Neural cell (in vitro differentiated cells): ENCODE data around the gene ALDH8A1. TPM values are rescaled to one million over a fixed set of nuclear protein-coding genes. Genes with fewer than 3 reads are reported as not detected.

Experiments used
- H2AFZ ChIP-seq: fragments of 200-600, 300-800 bp; sonication (generic), shearing (Covaris generic); 2 replicates; pipeline ENCODE4 v1.6.0; 2014; ENCODE audit warnings: low read depth, mild to moderate bottlenecking, antibody characterized with exemption, low read length, moderate library complexity
- H3F3A ChIP-seq: fragments of 200-600 bp; shearing (Covaris generic); 2 replicates; pipeline ENCODE4 v1.6.1; 2016; ENCODE audit warnings: mild to moderate bottlenecking, moderate library complexity, mixed read lengths, antibody characterized with exemption, low read length; ENCODE audit not compliant: insufficient read depth, poor library complexity, severe bottlenecking
- H3K27ac ChIP-seq: fragments of 200-600, 300-800 bp; sonication (generic), shearing (Covaris generic); 2 replicates; pipeline ENCODE4 v1.5.1; 2014; ENCODE audit warnings: mild to moderate bottlenecking, low read length, moderate library complexity
- H3K27me3 ChIP-seq: fragments of 300-800, 200-600 bp; sonication (generic), shearing (Covaris generic); 2 replicates; pipeline ENCODE4 v1.6.0; 2014; ENCODE audit warnings: mild to moderate bottlenecking, low read depth, low read length, moderate library complexity; ENCODE audit not compliant: insufficient read depth
- H3K36me3 ChIP-seq: fragments of 300-800, 200-600 bp; sonication (generic), shearing (Covaris generic); 2 replicates; pipeline ENCODE4 v1.5.1; 2014; ENCODE audit warnings: mild to moderate bottlenecking, antibody characterized with exemption, low read length, moderate library complexity; ENCODE audit not compliant: insufficient read depth
- H3K4me2 ChIP-seq: fragments of 300-800, 200-600 bp; sonication (generic), shearing (Covaris generic); 2 replicates; pipeline ENCODE4 v1.6.0; 2014; ENCODE audit warnings: mild to moderate bottlenecking, low read length
- H3K4me3 ChIP-seq: fragments of 300-800, 200-600 bp; sonication (generic), shearing (Covaris generic); 2 replicates; pipeline ENCODE4 v1.5.1; 2014; ENCODE audit warnings: mild to moderate bottlenecking, low read length, moderate library complexity
- H3K79me2 ChIP-seq: fragments of 200-600 bp; shearing (Covaris generic); replicated peaks from 2 replicates; pipeline ENCODE4 v1.6.0; 2014; ENCODE audit warnings: mild to moderate bottlenecking, low read length, moderate library complexity; ENCODE audit not compliant: insufficient read depth
- H3K9ac ChIP-seq: fragments of 300-800, 200-600 bp; sonication (generic), shearing (Covaris generic); 2 replicates; pipeline ENCODE4 v1.6.1; 2016; ENCODE audit warnings: mild to moderate bottlenecking, low read length, mixed read lengths
- H3K9me2 ChIP-seq: fragments of 200-600 bp; shearing (Covaris generic); 2 replicates; pipeline ENCODE4 v1.6.1; 2016; ENCODE audit warnings: mild to moderate bottlenecking, low read length, mixed read lengths; ENCODE audit not compliant: insufficient read depth
- H3K9me3 ChIP-seq: fragments of 200-600, 300-800 bp; sonication (generic), shearing (Covaris generic); 2 replicates; pipeline ENCODE4 v1.6.1; 2016; ENCODE audit warnings: mild to moderate bottlenecking, mixed run types, low read length, moderate library complexity, mixed read lengths
- H4K20me1 ChIP-seq: fragments of 200-600 bp; shearing (Covaris generic); 2 replicates; pipeline ENCODE4 v1.6.1; 2016; ENCODE audit warnings: mild to moderate bottlenecking, mixed run types; ENCODE audit not compliant: insufficient read depth
- CTCF ChIP-seq: fragments of 450-650 bp; IDR thresholded peaks from 2 replicates; pipeline ENCODE4 v1.5.1; 2014; ENCODE audit warnings: antibody characterized with exemption, mild to moderate bottlenecking, moderate library complexity; ENCODE audit not compliant: poor library complexity, severe bottlenecking
- EP300 ChIP-seq: fragments of 450-650 bp; conservative IDR thresholded peaks from 2 replicates; pipeline ENCODE4 v1.6.1; 2014; ENCODE audit warnings: antibody characterized with exemption, mild to moderate bottlenecking, moderate library complexity; ENCODE audit not compliant: poor library complexity, severe bottlenecking
- EZH2 ChIP-seq: fragments of 200-600, 300-800 bp; shearing (Covaris generic), sonication (generic); IDR thresholded peaks from 2 replicates; pipeline ENCODE4 v1.6.1; 2014; ENCODE audit warnings: antibody characterized with exemption, low read length, borderline replicate concordance, mild to moderate bottlenecking; ENCODE audit not compliant: insufficient read depth, poor library complexity, severe bottlenecking
- MXI1 ChIP-seq: fragments of 450-650 bp; conservative IDR thresholded peaks from 2 replicates; pipeline ENCODE4 v1.6.1; 2014; ENCODE audit warnings: antibody characterized with exemption, mild to moderate bottlenecking; ENCODE audit not compliant: poor library complexity, severe bottlenecking
- POLR2AphosphoS5 ChIP-seq: IDR thresholded peaks from 2 replicates; pipeline ENCODE4 v1.6.1; 2012
- RAD21 ChIP-seq: fragments of 450-650 bp; conservative IDR thresholded peaks from 2 replicates; pipeline ENCODE4 v1.6.1; 2014; ENCODE audit warnings: antibody characterized with exemption, mild to moderate bottlenecking, moderate library complexity
- SMC3 ChIP-seq: fragments of 450-650 bp; conservative IDR thresholded peaks from 2 replicates; pipeline ENCODE4 v1.6.1; 2014; ENCODE audit warnings: antibody characterized with exemption, mild to moderate bottlenecking, moderate library complexity; ENCODE audit not compliant: poor library complexity
- TAF1 ChIP-seq: IDR thresholded peaks from 2 replicates; pipeline ENCODE4 v1.6.1; 2012; ENCODE audit warnings: low read depth
- polyA plus RNA-seq: library from polyadenylated mRNA; depleted of rRNA; stranded (reverse); fragments of >200 nt; gene quantifications from 2 replicates; pipeline ENCODE4 v1.2.3, GENCODE V29; 2014
- TF ChIP-seq, protein P1 (sequence below): IDR thresholded peaks from 2 replicates; pipeline ENCODE4 v1.6.1; 2012; ENCODE audit warnings: borderline replicate concordance

ALDH8A1 gene
- polyA plus RNA-seq, 1 donor from 2014 or later = 6.9 TPM

DNA sequence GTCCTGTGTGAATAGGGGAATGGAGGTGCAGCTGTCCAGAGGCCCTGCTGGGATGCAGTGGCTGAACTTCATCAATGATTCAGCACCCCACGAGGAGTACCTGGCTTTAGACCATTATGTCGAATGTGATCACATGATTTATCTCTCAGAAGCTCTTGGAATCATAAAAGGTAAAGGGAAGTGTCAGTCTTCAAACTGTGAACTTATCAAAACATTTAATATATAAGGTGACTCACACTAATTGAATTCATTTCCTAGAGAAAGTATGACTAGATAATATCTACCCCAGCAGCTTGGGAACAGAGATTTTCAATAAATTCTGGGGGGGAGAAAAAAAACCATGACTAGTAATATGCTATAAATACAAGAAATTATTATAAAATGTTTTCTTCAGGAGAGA lies 29.5 kb downstream of the ALDH8A1 start:
- Histone ChIP-seq H3K27ac (no peak overlapping the region), H3K36me3 (no peaks in the 10 kb centered on the region), H3K79me2 (no peaks in the 10 kb centered on the region), H3K4me3 (no peak overlapping the region), H3K9me3 (no peaks in the 10 kb centered on the region), H3K4me2 (no peak overlapping the region), H2AFZ (no peak overlapping the region), H3K27me3 (no peaks in the 10 kb centered on the region), H3F3A (no peaks in the 10 kb centered on the region), H3K9ac (no peak overlapping the region), H4K20me1 (no peaks in the 10 kb centered on the region), H3K9me2 (no peaks in the 10 kb centered on the region)
- no peak for TF ChIP-seq EZH2
- no peak for TF ChIP-seq RAD21
- TF ChIP-seq TAF1 = no peak
- no peak for TF ChIP-seq POLR2AphosphoS5
- TF ChIP-seq, protein P1, sequence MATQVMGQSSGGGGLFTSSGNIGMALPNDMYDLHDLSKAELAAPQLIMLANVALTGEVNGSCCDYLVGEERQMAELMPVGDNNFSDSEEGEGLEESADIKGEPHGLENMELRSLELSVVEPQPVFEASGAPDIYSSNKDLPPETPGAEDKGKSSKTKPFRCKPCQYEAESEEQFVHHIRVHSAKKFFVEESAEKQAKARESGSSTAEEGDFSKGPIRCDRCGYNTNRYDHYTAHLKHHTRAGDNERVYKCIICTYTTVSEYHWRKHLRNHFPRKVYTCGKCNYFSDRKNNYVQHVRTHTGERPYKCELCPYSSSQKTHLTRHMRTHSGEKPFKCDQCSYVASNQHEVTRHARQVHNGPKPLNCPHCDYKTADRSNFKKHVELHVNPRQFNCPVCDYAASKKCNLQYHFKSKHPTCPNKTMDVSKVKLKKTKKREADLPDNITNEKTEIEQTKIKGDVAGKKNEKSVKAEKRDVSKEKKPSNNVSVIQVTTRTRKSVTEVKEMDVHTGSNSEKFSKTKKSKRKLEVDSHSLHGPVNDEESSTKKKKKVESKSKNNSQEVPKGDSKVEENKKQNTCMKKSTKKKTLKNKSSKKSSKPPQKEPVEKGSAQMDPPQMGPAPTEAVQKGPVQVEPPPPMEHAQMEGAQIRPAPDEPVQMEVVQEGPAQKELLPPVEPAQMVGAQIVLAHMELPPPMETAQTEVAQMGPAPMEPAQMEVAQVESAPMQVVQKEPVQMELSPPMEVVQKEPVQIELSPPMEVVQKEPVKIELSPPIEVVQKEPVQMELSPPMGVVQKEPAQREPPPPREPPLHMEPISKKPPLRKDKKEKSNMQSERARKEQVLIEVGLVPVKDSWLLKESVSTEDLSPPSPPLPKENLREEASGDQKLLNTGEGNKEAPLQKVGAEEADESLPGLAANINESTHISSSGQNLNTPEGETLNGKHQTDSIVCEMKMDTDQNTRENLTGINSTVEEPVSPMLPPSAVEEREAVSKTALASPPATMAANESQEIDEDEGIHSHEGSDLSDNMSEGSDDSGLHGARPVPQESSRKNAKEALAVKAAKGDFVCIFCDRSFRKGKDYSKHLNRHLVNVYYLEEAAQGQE = no peak
- no peak for TF ChIP-seq EP300
- TF ChIP-seq MXI1 = no peak
- TF ChIP-seq SMC3 = no peak
- no peak for TF ChIP-seq CTCF

GRCh38 chr6:134918418-134918961 lies 31.4 kb downstream of the ALDH8A1 start:
- no peaks in the 10 kb centered on the region for H3K27me3 ChIP-seq
- no peak overlapping the region for H2AFZ ChIP-seq
- no peak overlapping the region for H3K27ac ChIP-seq
- H3F3A ChIP-seq = no peaks in the 10 kb centered on the region
- no peaks in the 10 kb centered on the region for H3K9me2 ChIP-seq
- H3K9me3 ChIP-seq = no peaks in the 10 kb centered on the region
- no peaks in the 10 kb centered on the region for H3K36me3 ChIP-seq
- no peaks in the 10 kb centered on the region for H4K20me1 ChIP-seq
- H3K79me2 ChIP-seq = no peaks in the 10 kb centered on the region
- H3K9ac ChIP-seq = no peak overlapping the region
- H3K4me3 ChIP-seq = no peak overlapping the region
- no peak for TF ChIP-seq RAD21
- TF ChIP-seq, protein P1 = no peak
- no peak for TF ChIP-seq MXI1
- TF ChIP-seq TAF1 = no peak
- TF ChIP-seq EZH2 = no peak
- TF ChIP-seq EP300 = no peak
- H3K4me2 ChIP-seq = no peak overlapping the region
